ENCODE measurements around the gene CFAP119. TPM values are rescaled to one million over a fixed set of nuclear protein-coding genes. Genes with fewer than 3 reads are reported as not detected.

The CFAP119 gene
- total and polyA plus RNA-seq, 10 of the 15 experiments (the other 5 are each of a cell fraction or from before 2014, with no cell fraction given): 2.2 to 9.4 (median 4.3) TPM

DNA sequence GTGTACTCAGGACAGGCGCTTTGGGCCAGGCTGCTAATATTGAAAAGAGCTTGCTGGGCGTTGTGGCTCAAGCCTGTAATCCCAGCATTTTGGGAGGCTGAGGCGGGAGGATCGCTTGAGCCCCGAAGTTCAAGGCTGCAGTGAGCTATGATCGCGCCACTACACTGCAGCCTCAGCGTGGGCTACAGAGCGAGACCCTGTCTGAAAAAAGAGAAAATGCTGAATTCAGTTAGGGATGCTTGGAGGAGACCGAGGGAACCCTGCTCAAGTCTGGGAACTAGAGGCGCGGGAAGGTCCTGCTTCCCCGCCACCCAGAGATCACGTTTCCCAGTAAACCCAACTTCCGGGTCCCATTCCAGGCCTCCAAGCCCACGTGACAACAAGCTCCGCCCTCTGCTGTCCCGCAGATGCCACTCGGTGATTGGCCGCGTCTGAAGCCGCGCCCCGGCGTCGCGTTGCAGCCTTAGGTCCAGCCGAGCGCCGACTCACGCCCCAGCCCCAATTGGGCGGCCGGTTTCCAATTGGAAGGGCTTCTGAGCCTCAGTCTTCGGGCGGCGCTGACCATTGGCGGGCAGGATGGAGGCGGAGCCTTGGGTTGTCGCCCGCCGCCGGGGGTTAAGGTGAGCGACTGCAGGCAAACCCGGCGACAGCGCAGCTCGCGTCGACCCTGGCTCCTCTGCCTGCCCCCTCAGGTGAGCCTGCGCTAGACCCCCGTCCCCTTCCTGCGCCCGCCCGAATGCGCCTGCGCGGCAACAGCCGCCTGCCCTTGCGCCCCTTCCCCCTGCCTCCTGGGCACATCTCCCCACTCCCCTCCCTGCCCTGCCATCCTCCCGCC, 13.8 kb downstream of the CFAP119 start, which contains the start of gene PHKG2 (continued):
- TF ChIP-seq, protein P1, sequence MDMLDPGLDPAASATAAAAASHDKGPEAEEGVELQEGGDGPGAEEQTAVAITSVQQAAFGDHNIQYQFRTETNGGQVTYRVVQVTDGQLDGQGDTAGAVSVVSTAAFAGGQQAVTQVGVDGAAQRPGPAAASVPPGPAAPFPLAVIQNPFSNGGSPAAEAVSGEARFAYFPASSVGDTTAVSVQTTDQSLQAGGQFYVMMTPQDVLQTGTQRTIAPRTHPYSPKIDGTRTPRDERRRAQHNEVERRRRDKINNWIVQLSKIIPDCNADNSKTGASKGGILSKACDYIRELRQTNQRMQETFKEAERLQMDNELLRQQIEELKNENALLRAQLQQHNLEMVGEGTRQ (IDR thresholded peaks at IDR 0.05; ENCODE audit: borderline replicate concordance, low read depth, low read length): peak; percentile 82
- peak; percentile 92 for TF ChIP-seq MAX (IDR thresholded peaks at IDR 0.05; ENCODE audit: low read depth, low read length)
- peak; percentile 94 for TF ChIP-seq POLR2AphosphoS5 (IDR thresholded peaks at IDR 0.05; ENCODE audit: low read length)
- no peak for TF ChIP-seq ZNF217 (IDR thresholded peaks at IDR 0.05)
- TF ChIP-seq CREM (IDR thresholded peaks at IDR 0.05; ENCODE audit: low read depth): peak; percentile 65
- no peak for TF ChIP-seq EZH2 (IDR thresholded peaks at IDR 0.05; ENCODE audit: borderline replicate concordance, control insufficient read depth, low read depth, low read length)
- TF ChIP-seq E4F1 (IDR thresholded peaks at IDR 0.05; ENCODE audit: borderline replicate concordance, partially characterized antibody): peak; percentile 84
- TF ChIP-seq, protein P2, sequence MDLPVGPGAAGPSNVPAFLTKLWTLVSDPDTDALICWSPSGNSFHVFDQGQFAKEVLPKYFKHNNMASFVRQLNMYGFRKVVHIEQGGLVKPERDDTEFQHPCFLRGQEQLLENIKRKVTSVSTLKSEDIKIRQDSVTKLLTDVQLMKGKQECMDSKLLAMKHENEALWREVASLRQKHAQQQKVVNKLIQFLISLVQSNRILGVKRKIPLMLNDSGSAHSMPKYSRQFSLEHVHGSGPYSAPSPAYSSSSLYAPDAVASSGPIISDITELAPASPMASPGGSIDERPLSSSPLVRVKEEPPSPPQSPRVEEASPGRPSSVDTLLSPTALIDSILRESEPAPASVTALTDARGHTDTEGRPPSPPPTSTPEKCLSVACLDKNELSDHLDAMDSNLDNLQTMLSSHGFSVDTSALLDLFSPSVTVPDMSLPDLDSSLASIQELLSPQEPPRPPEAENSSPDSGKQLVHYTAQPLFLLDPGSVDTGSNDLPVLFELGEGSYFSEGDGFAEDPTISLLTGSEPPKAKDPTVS (IDR thresholded peaks at IDR 0.05; ENCODE audit: low read depth, low read length): no peak
- TF ChIP-seq, protein P3, sequence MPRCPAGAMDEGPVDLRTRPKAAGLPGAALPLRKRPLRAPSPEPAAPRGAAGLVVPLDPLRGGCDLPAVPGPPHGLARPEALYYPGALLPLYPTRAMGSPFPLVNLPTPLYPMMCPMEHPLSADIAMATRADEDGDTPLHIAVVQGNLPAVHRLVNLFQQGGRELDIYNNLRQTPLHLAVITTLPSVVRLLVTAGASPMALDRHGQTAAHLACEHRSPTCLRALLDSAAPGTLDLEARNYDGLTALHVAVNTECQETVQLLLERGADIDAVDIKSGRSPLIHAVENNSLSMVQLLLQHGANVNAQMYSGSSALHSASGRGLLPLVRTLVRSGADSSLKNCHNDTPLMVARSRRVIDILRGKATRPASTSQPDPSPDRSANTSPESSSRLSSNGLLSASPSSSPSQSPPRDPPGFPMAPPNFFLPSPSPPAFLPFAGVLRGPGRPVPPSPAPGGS (IDR thresholded peaks at IDR 0.05; ENCODE audit: borderline replicate concordance, insufficient read depth, low read depth, low read length, poor library complexity, severe bottlenecking): peak; percentile 12
- TF ChIP-seq ZBTB11 (CRISPR knock-in tag; IDR thresholded peaks at IDR 0.05): no peak
- TF ChIP-seq MLLT1 (IDR thresholded peaks at IDR 0.05): peak; percentile 97
- peak; percentile 44; the same call in 1 of the 2 replicates for TF ChIP-seq YY1 (IDR thresholded peaks at IDR 0.05; ENCODE audit: low read depth, low read length)
- TF ChIP-seq, protein P4, sequence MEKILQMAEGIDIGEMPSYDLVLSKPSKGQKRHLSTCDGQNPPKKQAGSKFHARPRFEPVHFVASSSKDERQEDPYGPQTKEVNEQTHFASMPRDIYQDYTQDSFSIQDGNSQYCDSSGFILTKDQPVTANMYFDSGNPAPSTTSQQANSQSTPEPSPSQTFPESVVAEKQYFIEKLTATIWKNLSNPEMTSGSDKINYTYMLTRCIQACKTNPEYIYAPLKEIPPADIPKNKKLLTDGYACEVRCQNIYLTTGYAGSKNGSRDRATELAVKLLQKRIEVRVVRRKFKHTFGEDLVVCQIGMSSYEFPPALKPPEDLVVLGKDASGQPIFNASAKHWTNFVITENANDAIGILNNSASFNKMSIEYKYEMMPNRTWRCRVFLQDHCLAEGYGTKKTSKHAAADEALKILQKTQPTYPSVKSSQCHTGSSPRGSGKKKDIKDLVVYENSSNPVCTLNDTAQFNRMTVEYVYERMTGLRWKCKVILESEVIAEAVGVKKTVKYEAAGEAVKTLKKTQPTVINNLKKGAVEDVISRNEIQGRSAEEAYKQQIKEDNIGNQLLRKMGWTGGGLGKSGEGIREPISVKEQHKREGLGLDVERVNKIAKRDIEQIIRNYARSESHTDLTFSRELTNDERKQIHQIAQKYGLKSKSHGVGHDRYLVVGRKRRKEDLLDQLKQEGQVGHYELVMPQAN (conservative IDR thresholded peaks at IDR 0.05): 0 out of 2 replicates have a peak, but pooled peaks have one; percentile 46

Measured in GM12878 (cell line).